Ishikawa (cell line): Measurements from ENCODE around the gene MRPL44.

ENCODE experiments used
- CEBPB ChIP-seq: IDR thresholded peaks from 2 replicates; pipeline ENCODE4 v1.6.1; 2012
- CREB1 ChIP-seq: IDR thresholded peaks from 2 replicates; pipeline ENCODE4 v1.6.1; 2012; ENCODE audit warnings: low read depth
- EP300 ChIP-seq: IDR thresholded peaks from 2 replicates; pipeline ENCODE4 v1.6.1; 2012; ENCODE audit warnings: borderline replicate concordance
- MAX ChIP-seq: IDR thresholded peaks from 2 replicates; pipeline ENCODE4 v1.6.1; 2012
- NFIC ChIP-seq: IDR thresholded peaks from 2 replicates; pipeline ENCODE4 v1.6.1; 2012
- REST ChIP-seq: IDR thresholded peaks from 2 replicates; pipeline ENCODE4 v1.6.1; 2012; ENCODE audit warnings: low read depth, mild to moderate bottlenecking
- TAF1 ChIP-seq: IDR thresholded peaks from 2 replicates; pipeline ENCODE4 v1.6.1; 2012; ENCODE audit warnings: low read depth, mild to moderate bottlenecking
- TEAD4 ChIP-seq: IDR thresholded peaks from 2 replicates; pipeline ENCODE4 v1.6.1; 2012
- USF1 ChIP-seq: IDR thresholded peaks from 2 replicates; pipeline ENCODE4 v1.6.1; 2012

GRCh38 chr2:223989856-223990232 is 32.6 kb downstream of the MRPL44 start:
- TF ChIP-seq EP300 (no peak), CREB1 (no peak), MAX (no peak), TAF1 (no peak), CEBPB (no peak), TEAD4 (no peak), USF1 (no peak), NFIC (no peak), REST (no peak)
